B cell (primary cell): ENCODE results near the gene BMF. TPM values are rescaled to one million over a fixed set of nuclear protein-coding genes. Genes with fewer than 3 reads are reported as not detected.
"Not testable (repeated sequence)": the region's sequence is repeated elsewhere in the genome, so short reads cannot be mapped to it uniquely, and the experiment has no call there.

Experiments used
- ATAC-seq: fragments of 200-7000 bp; cut with Tn5 transposase; one replicate; pipeline ENCODE4 v1.10.0; 2021; ENCODE audit warnings: low read depth, mild to moderate bottlenecking, moderate number of reproducible peaks, moderate library complexity
- CTCF ChIA-PET: fragments of 350-600 bp; sonication (Branson Sonifier 250); formaldehyde crosslinking; loops from one replicate; lab custom pipeline; 2021; ENCODE audit warnings: antibody characterized with exemption, inconsistent platforms; lab: Charles Lee
- POLR2A ChIA-PET: fragments of 350-600 bp; sonication (Branson Sonifier 250); formaldehyde crosslinking; loops from one replicate; lab custom pipeline; 2021; ENCODE audit warnings: antibody characterized with exemption; lab: Charles Lee
- DNase-seq: peaks from one replicate; pipeline ENCODE4 v3.0.0; 2013
- H2AFZ ChIP-seq: 2 replicates; pipeline ENCODE4 v1.6.1; 2012; ENCODE audit warnings: mild to moderate bottlenecking, low read depth, low read length; ENCODE audit not compliant: insufficient read depth, poor library complexity, severe bottlenecking
- H3K27ac ChIP-seq, 2 donors: 1 replicate in 1 of 2; 2 replicates in 1 of 2; pipeline ENCODE4 v1.5.1; 2012 to 2013; ENCODE audit warnings: low read length in 2 of 2, mild to moderate bottlenecking in 2 of 2, moderate library complexity in 1 of 2
- H3K27me3 ChIP-seq, 4 experiments: fragments of 200-600 bp in 1 of 4; sonication (generic) in 1 of 4; replicated peaks in 1 of 4; 1 replicate in 2 of 4; 2 replicates in 2 of 4; pipeline versions ENCODE4 v1.6.1 to v1.7.0; 2013 to 2016; ENCODE audit warnings: low read length in 3 of 4, mild to moderate bottlenecking in 2 of 4, mixed read lengths in 1 of 4, moderate library complexity in 1 of 4; ENCODE audit not compliant: insufficient read depth in 4 of 4, control insufficient read depth in 3 of 4; ENCODE audit errors: control extremely low read depth in 1 of 4
- H3K36me3 ChIP-seq, 2 experiments: replicated peaks in 1 of 2; 1 replicate in 1 of 2; 2 replicates in 1 of 2; pipeline versions ENCODE4 v1.6.1 to v1.7.1; 2013; ENCODE audit warnings: low read length in 1 of 2; ENCODE audit not compliant: insufficient read depth in 2 of 2, control insufficient read depth in 1 of 2; ENCODE audit errors: control extremely low read depth in 1 of 2, extremely low read depth in 1 of 2
- H3K4me1 ChIP-seq, 2 donors: fragments of 200-600 bp in 1 of 2; sonication (generic) in 1 of 2; 1 replicate in 1 of 2; 2 replicates in 1 of 2; pipeline versions ENCODE4 v1.5.1 to v1.6.1; 2013 to 2017; ENCODE audit warnings: low read length in 2 of 2; ENCODE audit not compliant: control insufficient read depth in 2 of 2, insufficient read depth in 2 of 2
- H3K4me2 ChIP-seq: replicated peaks from 2 replicates; pipeline ENCODE3; 2012; ENCODE audit warnings: mild to moderate bottlenecking, low read depth, low read length; ENCODE audit not compliant: poor library complexity, severe bottlenecking
- H3K4me3 ChIP-seq, 5 experiments: fragments of 200-600 bp in 1 of 5; sonication (generic) in 1 of 5; 1 replicate in 3 of 5; 2 replicates in 2 of 5; pipeline versions ENCODE4 v1.5.1 to v1.7.0; 2011 to 2016; ENCODE audit warnings: low read length in 4 of 5, mild to moderate bottlenecking in 4 of 5, low read depth in 2 of 5, control low read depth in 1 of 5, moderate library complexity in 1 of 5; ENCODE audit not compliant: insufficient read depth in 1 of 5; ENCODE audit errors: control extremely low read depth in 1 of 5, extremely low read depth in 1 of 5
- H3K79me2 ChIP-seq: fragments of 200-600 bp; sonication (generic); one replicate; pipeline ENCODE4 v1.6.0; 2016; ENCODE audit warnings: low read length; ENCODE audit not compliant: control insufficient read depth, insufficient read depth
- H3K9ac ChIP-seq: fragments of 200-600 bp; sonication (generic); 2 replicates; pipeline ENCODE4 v1.6.1; 2017; ENCODE audit warnings: mild to moderate bottlenecking, low read length, moderate library complexity
- H3K9me3 ChIP-seq, 3 donors: one replicate each; pipeline versions ENCODE4 v1.6.1 to v1.7.1; 2013; ENCODE audit warnings: low read length in 2 of 3; ENCODE audit not compliant: control insufficient read depth in 2 of 3, insufficient read depth in 1 of 3; ENCODE audit errors: control extremely low read depth in 1 of 3
- H4K20me1 ChIP-seq: 2 replicates; pipeline ENCODE4 v1.6.0; 2012; ENCODE audit warnings: mild to moderate bottlenecking, low read length; ENCODE audit not compliant: insufficient read depth, control insufficient read depth, poor library complexity, severe bottlenecking
- H3K27ac Mint-ChIP-seq: one replicate; pipeline ENCODE4 v1.8.0; 2021; ENCODE audit warnings: mixed read lengths
- H3K27me3 Mint-ChIP-seq: one replicate; pipeline ENCODE4 v1.8.0; 2021; ENCODE audit warnings: mixed read lengths
- H3K4me1 Mint-ChIP-seq: one replicate; pipeline ENCODE4 v1.8.0; 2021; ENCODE audit warnings: mixed read lengths
- H3K4me3 Mint-ChIP-seq: one replicate; pipeline ENCODE4 v1.8.0; 2021; ENCODE audit warnings: mixed read lengths
- H3K9me3 Mint-ChIP-seq: one replicate; pipeline ENCODE4 v1.8.0; 2022; ENCODE audit warnings: mixed read lengths; ENCODE audit not compliant: insufficient read depth
- EZH2 ChIP-seq: IDR thresholded peaks from 2 replicates; pipeline ENCODE4 v1.6.1; 2012; ENCODE audit warnings: borderline replicate concordance, low read depth, mild to moderate bottlenecking, moderate library complexity, low read length; ENCODE audit not compliant: insufficient read depth, poor library complexity, severe bottlenecking
- WGBS: methylation state at CpG from one replicate; pipeline ENCODE4 v1.1.5; 2013; ENCODE audit warnings: missing lambda C conversion rate; ENCODE audit not compliant: insufficient coverage; 5-methylcytosine and 5-hydroxymethylcytosine counted together
- intact Hi-C: fragments of 100-400 bp; cut with micrococcal nuclease; formaldehyde crosslinking; loops from one replicate; pipeline ENCODE4 v1.10.0; 2022
- polyA plus RNA-seq: library from polyadenylated mRNA; depleted of rRNA; stranded (reverse); fragments of >200 nt; gene quantifications from 2 replicates; pipeline ENCODE4 v1.2.3, GENCODE V29; 2012
- total RNA-seq, 2 donors: library from RNA; stranded (reverse); fragments of 120-200 nt in 1 of 2; gene quantifications; 1 replicate in 1 of 2; 2 replicates in 1 of 2; pipeline versions ENCODE4 v1.2.3 to v1.2.4, GENCODE V29; 2013 to 2022
- TF ChIP-seq, protein P1 (sequence below): fragments of 200-600 bp; IDR thresholded peaks from one replicate; pipeline ENCODE4 v1.8.0; 2022; ENCODE audit warnings: antibody characterized with exemption, mild to moderate bottlenecking

BMF gene
- total and polyA plus RNA-seq, 2 donors (not counting 1 experiment from before 2014, with no cell fraction given), result 43.2 to 343 TPM

DNA sequence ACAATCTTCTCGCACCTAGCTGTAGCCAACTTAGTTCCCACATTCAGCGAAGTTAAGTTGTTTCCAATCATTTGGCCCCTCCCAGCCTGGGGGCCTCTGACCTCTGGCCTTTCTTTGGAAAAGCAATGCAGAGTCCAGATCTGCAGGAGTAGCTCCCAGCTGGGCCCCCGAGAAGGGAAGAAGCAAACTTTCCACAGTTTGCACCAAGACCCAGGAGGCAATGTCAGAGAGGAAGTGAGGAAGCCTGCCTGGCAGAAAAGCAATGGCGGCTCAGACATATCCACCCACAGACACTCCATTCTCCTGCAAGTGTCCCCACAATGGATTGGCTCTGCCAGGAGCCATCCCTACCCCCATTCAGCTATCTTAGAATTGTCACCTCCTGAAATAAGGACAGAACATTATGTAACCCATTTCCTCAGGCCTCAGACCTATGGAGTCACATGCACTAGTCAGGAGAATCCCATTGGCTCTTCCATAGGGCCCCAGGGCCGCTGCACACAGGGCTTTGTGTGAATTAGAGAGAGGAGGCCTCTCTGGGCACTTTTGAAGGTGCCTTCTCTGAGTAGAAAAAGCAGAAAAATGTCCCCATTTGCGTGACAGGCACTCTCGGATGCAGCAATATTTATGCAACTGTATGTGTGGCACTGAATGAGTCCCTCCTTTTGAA, 49.2 kb upstream of the BMF start:
- Histone ChIP-seq H3K27ac (no peak overlapping the region), H4K20me1 (no peaks in the 10 kb centered on the region), H3K9ac (no peak overlapping the region), H2AFZ (no peak overlapping the region), H3K4me3 (no peak overlapping the region), H3K79me2 (peaks cover 9% of the 10 kb centered on the region), H3K4me2 (no peak overlapping the region), H3K36me3 (no peaks in the 10 kb centered on the region), H3K27me3 (no peaks in the 10 kb centered on the region), H3K9me3 (no peaks in the 10 kb centered on the region), H3K4me1 (peaks cover 10 to 14% of the 10 kb centered on the region in 2 donors)
- intact Hi-C loops, result no loop called here
- no peak overlapping the region for H3K4me3 Mint-ChIP-seq
- WGBS, result 94% methylated on average over 5 of the region's 7 CpGs
- no peaks in the 10 kb centered on the region for H3K4me1 Mint-ChIP-seq
- no peak overlapping the region for H3K27ac Mint-ChIP-seq
- POLR2A ChIA-PET, result interaction anchor here (0.6 kb wide), 1 partner anchor 42 kb away, joined by 3 read pairs; no protein-coding TSS in a partner anchor
- CTCF ChIA-PET, result interaction anchor here (0.6 to 2.7 kb wide), 3 partner anchors 51 to 1073 kb away, joined by 3 to 9 read pairs (median 3); partner anchors contain the start of gene CHP1
- H3K27me3 Mint-ChIP-seq, result no peaks in the 10 kb centered on the region
- no peak for TF ChIP-seq EZH2
- TF ChIP-seq, protein P1, sequence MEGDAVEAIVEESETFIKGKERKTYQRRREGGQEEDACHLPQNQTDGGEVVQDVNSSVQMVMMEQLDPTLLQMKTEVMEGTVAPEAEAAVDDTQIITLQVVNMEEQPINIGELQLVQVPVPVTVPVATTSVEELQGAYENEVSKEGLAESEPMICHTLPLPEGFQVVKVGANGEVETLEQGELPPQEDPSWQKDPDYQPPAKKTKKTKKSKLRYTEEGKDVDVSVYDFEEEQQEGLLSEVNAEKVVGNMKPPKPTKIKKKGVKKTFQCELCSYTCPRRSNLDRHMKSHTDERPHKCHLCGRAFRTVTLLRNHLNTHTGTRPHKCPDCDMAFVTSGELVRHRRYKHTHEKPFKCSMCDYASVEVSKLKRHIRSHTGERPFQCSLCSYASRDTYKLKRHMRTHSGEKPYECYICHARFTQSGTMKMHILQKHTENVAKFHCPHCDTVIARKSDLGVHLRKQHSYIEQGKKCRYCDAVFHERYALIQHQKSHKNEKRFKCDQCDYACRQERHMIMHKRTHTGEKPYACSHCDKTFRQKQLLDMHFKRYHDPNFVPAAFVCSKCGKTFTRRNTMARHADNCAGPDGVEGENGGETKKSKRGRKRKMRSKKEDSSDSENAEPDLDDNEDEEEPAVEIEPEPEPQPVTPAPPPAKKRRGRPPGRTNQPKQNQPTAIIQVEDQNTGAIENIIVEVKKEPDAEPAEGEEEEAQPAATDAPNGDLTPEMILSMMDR, result no peak
- H3K9me3 Mint-ChIP-seq, result no peaks in the 10 kb centered on the region
- ATAC-seq (no peak), DNase-seq (no peak)

DNA sequence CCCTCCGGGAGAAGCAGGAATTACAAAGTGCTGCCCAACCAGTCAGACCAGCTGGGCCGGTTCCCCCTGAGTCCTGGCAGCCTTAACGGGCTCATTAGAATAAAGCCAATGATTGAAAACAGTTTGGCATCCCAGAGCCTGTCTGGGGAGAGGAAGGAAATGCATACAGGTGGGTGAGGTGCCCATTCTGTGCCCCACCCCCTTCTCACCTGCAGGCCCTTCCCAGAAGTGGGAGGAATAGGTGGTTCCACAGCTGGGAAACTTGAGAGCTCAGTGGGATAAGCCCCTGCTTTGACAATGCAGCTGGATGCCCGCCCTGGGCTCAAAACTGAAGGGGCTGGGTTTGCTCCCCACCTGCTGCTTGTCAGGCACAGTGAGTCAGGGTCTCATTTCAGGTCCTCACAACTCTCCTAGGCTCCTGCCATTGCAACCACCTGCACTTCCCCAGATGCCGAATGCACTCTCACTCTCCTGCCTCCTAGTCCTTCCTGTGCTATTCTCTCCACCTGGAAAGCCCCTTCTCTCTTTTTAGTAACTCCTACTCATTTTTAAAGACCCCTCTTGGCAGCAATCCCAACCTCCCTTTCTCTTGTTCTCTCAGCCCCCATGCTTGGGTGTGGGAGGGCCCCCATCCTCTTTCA, 46.7 kb upstream of the BMF start:
- peaks cover 2 to 3% of the 10 kb centered on the region in 2 donors for H3K4me1 ChIP-seq
- Mint-ChIP-seq H3K4me1 (no peaks in the 10 kb centered on the region), H3K4me3 (no peak overlapping the region), H3K27ac (no peak overlapping the region), H3K27me3 (no peaks in the 10 kb centered on the region), H3K9me3 (no peaks in the 10 kb centered on the region)
- H3K4me2 ChIP-seq, result no peak overlapping the region
- no peaks in the 10 kb centered on the region for H4K20me1 ChIP-seq
- no peak overlapping the region for H3K4me3 ChIP-seq
- H3K9ac ChIP-seq, result no peak overlapping the region
- H2AFZ ChIP-seq, result no peak overlapping the region
- H3K27ac ChIP-seq, result no peak overlapping the region
- intact Hi-C loops, result no loop called here
- ATAC-seq (no peak), DNase-seq (no peak)
- TF ChIP-seq EZH2, result no peak
- TF ChIP-seq, protein P1, result no peak
- no peaks in the 10 kb centered on the region for H3K27me3 ChIP-seq
- H3K79me2 ChIP-seq, result no peaks in the 10 kb centered on the region
- no peaks in the 10 kb centered on the region for H3K36me3 ChIP-seq
- CTCF ChIA-PET, result interaction anchor here (0.5 to 1.6 kb wide), 2 partner anchors 12 to 109 kb away, joined by 3 to 5 read pairs; no protein-coding TSS in a partner anchor
- H3K9me3 ChIP-seq, result no peaks in the 10 kb centered on the region
- WGBS, result 66% methylated on average over 2 of the region's 5 CpGs
- POLR2A ChIA-PET, result no interaction called here

DNA sequence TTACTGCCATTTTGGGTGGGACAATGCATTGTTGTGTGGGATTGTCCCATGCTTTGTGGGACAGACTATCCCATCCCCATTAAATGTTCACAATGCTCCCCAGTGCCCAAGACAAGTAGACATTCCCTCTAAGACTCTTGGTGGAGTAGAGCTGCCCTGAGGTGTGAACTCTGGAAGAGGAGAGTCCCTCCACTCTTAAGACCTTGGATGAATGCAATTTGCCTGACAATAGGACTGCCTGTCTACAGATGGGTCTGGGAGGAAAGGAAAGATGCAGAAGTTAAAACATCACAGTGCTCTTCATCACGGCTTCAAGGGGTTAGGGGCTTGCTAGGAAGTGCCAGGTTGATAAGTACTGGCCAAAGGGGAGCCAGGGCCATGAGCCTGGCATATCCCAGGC, 46.1 kb upstream of the BMF start:
- intact Hi-C loops, CTCF ChIA-PET, H3K4me1 ChIP-seq, H3K27ac Mint-ChIP-seq, H3K4me1 Mint-ChIP-seq, H3K79me2 ChIP-seq, H3K9me3 ChIP-seq, H3K27me3 ChIP-seq, H3K27me3 Mint-ChIP-seq, H3K36me3 ChIP-seq, H3K4me3 ChIP-seq, H3K4me2 ChIP-seq, H3K9ac ChIP-seq, H2AFZ ChIP-seq, ATAC-seq, POLR2A ChIA-PET, DNase-seq, H4K20me1 ChIP-seq, H3K4me3 Mint-ChIP-seq, H3K9me3 Mint-ChIP-seq, H3K27ac ChIP-seq: not testable (repeated sequence)
- no CpG with 5 or more reads among the region's 1 CpG for WGBS
